ENCODE results near the gene MMP25.

Gene MMP25

DNA sequence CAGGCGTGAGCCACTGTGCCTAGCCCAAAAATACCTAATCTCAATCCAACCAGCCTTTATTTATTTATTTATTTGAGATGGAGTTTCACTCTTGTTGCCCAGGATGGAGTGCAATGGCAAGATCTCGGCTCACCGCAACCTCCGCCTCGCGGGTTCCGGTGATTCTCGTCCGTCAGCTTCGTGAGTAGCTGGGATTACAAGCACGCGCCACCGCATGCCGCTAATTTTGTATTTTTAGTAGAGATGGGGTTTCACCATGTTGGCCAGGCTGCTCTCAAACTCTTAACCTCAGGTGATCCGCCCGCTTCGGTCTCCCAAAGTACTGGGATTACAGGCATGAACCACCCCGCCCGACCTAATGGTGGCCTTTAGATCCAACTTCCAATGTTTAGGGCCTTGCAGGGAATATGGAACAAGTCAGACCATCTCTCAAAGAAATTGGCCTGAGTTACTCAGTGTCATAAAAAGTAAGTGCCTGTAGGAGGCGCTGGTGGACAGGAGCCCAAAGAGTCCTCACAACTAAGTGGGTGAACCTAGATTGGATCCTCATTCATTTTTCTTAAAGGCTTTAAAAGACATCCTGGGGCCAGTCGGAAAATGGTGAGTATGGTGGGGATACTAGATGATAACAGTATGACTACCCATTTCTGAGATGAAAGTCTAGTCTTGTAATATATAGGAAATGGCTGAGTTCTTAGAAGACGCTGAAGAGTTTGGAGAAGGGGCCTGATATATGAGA, 48.1 kb downstream of the MMP25 start:
- CTCF ChIA-PET, result interaction anchor here (1.0 to 2.3 kb wide), 5 partner anchors 11 to 89 kb away, joined by 3 to 16 read pairs (median 3); no protein-coding TSS in a partner anchor
- TF ChIP-seq, protein P1, sequence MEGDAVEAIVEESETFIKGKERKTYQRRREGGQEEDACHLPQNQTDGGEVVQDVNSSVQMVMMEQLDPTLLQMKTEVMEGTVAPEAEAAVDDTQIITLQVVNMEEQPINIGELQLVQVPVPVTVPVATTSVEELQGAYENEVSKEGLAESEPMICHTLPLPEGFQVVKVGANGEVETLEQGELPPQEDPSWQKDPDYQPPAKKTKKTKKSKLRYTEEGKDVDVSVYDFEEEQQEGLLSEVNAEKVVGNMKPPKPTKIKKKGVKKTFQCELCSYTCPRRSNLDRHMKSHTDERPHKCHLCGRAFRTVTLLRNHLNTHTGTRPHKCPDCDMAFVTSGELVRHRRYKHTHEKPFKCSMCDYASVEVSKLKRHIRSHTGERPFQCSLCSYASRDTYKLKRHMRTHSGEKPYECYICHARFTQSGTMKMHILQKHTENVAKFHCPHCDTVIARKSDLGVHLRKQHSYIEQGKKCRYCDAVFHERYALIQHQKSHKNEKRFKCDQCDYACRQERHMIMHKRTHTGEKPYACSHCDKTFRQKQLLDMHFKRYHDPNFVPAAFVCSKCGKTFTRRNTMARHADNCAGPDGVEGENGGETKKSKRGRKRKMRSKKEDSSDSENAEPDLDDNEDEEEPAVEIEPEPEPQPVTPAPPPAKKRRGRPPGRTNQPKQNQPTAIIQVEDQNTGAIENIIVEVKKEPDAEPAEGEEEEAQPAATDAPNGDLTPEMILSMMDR (IDR thresholded peaks at IDR 0.05; ENCODE audit: control extremely low read depth, extremely low read depth, low read depth, missing control alignments), result peak; percentile 56
- DNase-seq (ENCODE audit: extremely low spot score), result peak; percentile 74
- POLR2A ChIA-PET, result no interaction called here

DNA sequence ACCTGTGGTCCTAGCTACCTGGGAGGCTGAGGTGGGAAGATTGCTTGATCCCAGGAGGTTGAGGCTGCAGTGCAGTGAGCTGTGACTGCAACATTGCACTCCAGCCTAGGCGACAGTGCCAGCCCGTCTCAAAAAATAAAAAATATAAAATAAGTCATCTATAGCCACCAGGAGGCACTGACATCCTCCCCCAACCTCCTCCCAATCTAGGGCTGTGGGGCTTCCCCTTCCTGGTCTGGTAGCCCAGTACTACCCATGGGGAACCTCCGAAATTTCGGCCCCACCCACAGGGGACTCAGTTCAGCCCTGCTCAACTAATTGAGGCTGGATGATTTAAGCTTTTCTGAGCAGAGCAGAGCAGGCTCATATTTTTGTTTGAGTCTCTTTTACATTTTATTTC, 49.5 kb downstream of the MMP25 start:
- POLR2A ChIA-PET, result no interaction called here
- CTCF ChIA-PET, result interaction anchor here (1.0 to 15.3 kb wide), 13 partner anchors 8 to 77 kb away, joined by 3 to 246 read pairs (median 7); partner anchors contain the start of gene ZNF213
- DNase-seq (ENCODE audit: extremely low spot score), result peak; percentile 90
- TF ChIP-seq, protein P1 (IDR thresholded peaks at IDR 0.05; ENCODE audit: control extremely low read depth, extremely low read depth, low read depth, missing control alignments), result peak; percentile 31

DNA sequence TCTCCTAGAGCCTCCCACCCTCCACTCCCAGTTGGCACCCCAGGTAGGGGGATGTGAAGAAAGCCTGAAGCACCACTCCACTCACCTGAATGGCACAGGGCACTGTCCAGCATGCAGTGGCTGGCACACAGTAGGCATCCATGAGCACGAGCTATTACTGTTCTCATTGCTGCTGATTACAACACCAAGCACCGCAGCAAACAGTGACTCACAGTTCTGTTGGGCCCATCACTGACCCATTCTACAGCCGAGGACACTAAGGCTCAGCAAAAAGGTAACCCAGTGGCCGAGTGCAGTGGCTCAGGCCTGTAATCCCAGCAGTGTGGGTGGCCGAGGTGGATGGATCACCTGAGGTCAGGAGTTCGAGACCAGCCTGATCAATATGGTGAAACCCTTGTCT, 50.0 kb downstream of the MMP25 start:
- ChIA-PET CTCF (interaction anchor here (1.0 to 15.3 kb wide), 15 partner anchors 8 to 77 kb away, joined by 3 to 246 read pairs (median 7); partner anchors contain the start of gene ZNF213), POLR2A (no interaction called here)
- DNase-seq (ENCODE audit: extremely low spot score), result no peak
- TF ChIP-seq, protein P1 (IDR thresholded peaks at IDR 0.05; ENCODE audit: control extremely low read depth, extremely low read depth, low read depth, missing control alignments), result no peak

DNA sequence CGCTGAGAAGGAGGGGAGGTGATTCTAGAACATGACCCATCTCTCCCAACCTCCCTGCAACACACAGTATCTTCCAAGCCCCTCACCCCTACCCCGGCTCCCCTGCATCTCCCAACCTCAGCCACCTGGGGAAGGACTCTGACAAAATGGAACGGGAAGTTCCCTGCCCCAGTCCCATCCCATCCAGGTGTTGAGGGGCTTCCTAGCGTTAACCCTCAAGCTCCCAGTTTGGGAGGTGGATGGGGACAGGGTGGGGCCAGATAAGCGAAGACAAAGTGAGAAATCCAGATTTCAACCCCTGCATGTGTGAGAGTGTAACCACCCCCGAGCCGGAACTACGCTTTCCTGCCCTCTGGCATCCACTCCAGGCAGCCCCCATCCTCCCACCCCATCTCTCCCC, 50.9 kb downstream of the MMP25 start:
- CTCF ChIA-PET, result interaction anchor here (1.2 to 15.3 kb wide), 11 partner anchors 9 to 72 kb away, joined by 3 to 246 read pairs (median 9); partner anchors contain the start of gene ZNF213
- POLR2A ChIA-PET, result interaction anchor here (0.7 kb wide), 1 partner anchor 17 kb away, joined by 4 read pairs; no protein-coding TSS in a partner anchor
- TF ChIP-seq, protein P1 (IDR thresholded peaks at IDR 0.05; ENCODE audit: control extremely low read depth, extremely low read depth, low read depth, missing control alignments), result no peak
- DNase-seq (ENCODE audit: extremely low spot score), result no peak

DNA sequence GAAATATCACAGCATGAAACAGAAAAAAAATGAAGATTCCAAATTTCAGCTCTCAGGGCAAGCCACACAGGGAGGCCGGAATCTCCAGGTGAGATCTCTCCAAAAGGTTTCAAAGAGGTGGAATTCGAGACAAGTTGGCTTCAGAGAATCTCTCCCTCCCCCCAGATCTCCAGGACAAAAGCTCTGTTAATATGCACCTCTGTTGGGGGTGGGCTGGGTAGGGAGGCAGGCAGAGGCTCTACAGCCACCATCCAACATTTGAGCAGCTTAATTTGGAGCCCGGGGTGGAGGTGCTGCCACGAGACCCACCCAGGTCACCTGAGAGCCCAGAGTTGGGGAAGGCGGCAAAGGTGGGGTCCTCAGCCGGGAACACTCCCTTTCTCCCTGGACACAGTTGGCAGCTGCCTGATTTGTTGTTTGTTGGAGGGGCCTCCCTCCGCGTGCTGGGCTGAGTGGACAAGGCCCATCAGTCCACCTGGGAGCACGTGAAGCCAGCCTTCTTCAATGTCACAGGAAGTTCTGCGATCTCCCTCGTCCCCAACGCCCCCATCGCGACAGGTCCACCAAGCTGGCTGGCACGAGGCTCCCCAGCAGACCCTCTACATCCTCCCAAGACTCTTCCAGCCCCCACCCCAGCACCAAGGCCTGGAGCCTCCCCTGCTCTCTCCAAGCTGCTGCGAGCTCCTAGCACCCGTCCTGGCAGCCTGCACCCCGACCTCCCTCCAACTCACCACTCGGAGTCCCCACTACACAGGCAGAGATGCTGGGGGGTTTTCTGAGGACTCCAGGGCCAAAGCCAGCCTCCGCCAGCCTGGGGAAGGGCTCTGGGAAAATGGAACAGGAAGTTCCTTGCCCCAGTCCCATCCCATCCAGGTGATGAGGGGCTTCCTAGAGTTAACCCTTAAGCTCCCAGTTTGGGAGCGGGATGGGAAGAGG, 52.4 kb downstream of the MMP25 start, which contains the start of gene ZSCAN10:
Gene ZSCAN10, minus strand, starts transcription at position 836 of the 936 bp plus-strand sequence. CDS start 6,357 bp downstream, outside the sequence.
- no peak for DNase-seq (ENCODE audit: extremely low spot score)
- ChIA-PET POLR2A (interaction anchor here (0.9 kb wide), 1 partner anchor 23 kb away, joined by 4 read pairs; no protein-coding TSS in a partner anchor), CTCF (interaction anchor here (0.8 to 15.3 kb wide), 11 partner anchors 9 to 71 kb away, joined by 3 to 246 read pairs (median 7); partner anchors contain the start of gene ZNF213)
- TF ChIP-seq, protein P1 (IDR thresholded peaks at IDR 0.05; ENCODE audit: control extremely low read depth, extremely low read depth, low read depth, missing control alignments), result no peak

DNA sequence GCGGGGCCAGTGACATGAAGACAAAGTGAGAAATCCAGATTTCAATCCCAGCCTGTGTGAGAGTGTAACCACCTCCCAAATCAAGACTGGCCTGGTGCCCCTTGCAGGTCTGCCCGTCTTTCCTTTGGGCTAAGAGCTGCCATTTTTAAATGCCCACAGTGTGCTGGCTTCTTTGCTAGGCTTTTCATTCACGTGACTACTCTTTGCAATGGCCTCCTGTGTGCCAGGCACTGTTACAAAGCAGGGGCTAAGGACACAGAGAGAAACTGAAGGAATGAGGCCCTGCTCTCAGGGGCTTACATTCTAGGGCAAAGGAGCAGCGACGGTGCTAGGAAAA, 53.0 kb downstream of the MMP25 start:
- CTCF ChIA-PET, result interaction anchor here (1.7 to 15.3 kb wide), 5 partner anchors 11 to 67 kb away, joined by 5 to 246 read pairs (median 33); partner anchors contain the start of gene ZNF213
- TF ChIP-seq, protein P1 (IDR thresholded peaks at IDR 0.05; ENCODE audit: control extremely low read depth, extremely low read depth, low read depth, missing control alignments), result no peak
- POLR2A ChIA-PET, result interaction anchor here (0.9 kb wide), 1 partner anchor 23 kb away, joined by 4 read pairs; no protein-coding TSS in a partner anchor
- no peak for DNase-seq (ENCODE audit: extremely low spot score)
